HL-60/S4 treated with phorbol 12-myristate 13-acetate at 8.2 ng/mL for 4 days and 3 days (cell line): ENCODE measurements around the gene FTCD.
"Not testable (repeated sequence)": the region's sequence is repeated elsewhere in the genome, so short reads cannot be mapped to it uniquely, and the experiment has no call there.

Experiments
- in situ Hi-C: fragments of 300-500 bp; cut with MboI; formaldehyde crosslinking; loops from 2 replicates; pipeline ENCODE4 v1.15.0; 2022; ENCODE audit warnings: low sequenced_read_pairs

FTCD gene

DNA sequence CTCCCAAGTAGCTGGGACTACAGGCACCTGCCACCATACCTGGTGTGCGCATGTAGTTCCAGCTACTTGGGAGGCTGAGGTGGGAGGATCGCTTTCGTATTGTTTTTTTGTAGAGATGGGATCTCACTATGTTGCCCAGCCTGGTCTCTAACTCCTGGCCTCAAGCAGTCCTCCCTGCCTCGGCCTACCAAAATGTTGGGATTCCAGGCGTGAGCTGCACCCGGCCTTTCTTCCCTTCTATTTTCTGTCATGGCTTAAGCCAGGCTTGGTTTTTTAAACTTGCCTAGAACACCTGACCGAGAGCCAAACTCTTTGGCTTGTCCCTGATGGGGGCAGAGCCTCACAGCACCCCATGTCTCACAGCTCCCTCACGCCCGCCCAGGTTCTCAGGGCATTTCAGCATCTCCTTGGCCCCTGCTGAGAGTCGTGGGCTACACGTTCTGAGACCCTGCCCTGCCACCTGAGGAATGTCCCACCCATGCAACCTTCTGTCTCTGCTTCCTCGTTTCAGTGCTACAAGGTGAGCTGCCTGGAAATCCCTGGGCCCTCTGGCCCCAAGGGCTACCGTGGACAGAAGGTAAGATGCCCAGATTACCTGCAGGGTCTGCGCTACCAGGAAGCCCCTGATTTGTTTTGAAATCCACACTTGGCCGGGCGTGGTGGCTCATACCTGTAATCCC, 41.7 kb downstream of the FTCD start:
- in situ Hi-C loops, result no loop called here

DNA sequence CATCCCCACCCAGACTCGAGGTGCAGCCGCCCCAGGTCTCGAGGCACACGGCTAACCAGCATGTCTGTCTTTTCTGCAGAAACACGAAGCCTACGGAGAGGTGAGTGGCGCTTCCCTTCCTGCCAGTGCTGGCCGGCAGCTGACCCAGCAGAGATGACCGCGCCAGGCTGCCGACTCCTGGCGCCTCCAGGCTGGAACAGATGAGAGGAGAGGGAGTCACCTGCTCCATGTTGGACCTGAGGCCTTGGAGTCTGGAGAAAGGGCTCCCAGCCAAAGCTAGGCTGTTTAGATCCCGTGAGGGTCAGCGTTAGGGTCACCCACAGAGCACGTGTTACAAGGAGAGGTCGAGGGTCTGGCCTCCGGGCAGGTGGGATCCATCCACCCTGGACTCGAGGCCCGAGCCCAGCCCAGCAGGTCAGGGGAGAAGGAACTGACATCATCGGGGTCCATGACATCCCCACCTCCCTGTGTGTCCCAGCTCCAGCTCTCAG, 42.6 kb downstream of the FTCD start:
- in situ Hi-C loops, result no loop called here

DNA sequence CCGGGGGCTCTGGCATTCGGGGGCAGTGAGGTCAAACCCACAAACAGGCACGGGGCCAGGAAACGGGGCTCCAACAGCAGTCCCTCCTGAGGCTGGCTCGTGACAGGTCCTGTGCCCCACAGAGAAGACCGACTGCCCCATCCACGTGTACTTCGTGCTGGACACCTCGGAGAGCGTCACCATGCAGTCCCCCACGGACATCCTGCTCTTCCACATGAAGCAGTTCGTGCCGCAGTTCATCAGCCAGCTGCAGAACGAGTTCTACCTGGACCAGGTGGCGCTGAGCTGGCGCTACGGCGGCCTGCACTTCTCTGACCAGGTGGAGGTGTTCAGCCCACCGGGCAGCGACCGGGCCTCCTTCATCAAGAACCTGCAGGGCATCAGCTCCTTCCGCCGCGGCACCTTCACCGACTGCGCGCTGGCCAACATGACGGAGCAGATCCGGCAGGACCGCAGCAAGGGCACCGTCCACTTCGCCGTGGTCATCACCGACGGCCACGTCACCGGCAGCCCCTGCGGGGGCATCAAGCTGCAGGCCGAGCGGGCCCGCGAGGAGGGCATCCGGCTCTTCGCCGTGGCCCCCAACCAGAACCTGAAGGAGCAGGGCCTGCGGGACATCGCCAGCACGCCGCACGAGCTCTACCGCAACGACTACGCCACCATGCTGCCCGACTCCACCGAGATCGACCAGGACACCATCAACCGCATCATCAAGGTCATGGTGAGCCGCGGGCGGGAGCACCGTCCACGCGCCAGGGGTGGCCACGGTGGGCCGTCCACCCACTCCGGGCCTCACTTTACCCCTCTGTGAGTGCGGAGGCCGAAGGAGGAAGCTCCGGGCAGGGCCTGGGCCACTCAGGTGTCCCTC, 43.3 kb downstream of the FTCD start:
- in situ Hi-C loops, result no loop called here

DNA sequence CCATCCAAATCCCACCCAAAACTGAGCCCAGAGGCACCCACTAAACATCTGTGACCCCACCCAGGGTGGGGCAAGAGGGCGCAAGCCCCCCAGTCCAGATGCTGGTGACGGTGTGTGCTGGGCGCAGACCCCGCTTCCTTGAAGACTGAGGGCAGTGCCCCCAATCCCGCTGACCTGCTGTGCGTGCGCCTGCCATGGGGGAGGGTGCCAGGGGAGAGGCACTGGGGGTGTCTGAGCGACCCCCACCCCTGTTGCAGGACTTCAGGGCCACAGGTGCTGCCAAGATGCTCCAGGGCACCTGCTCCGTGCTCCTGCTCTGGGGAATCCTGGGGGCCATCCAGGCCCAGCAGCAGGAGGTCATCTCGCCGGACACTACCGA, 44.2 kb downstream of the FTCD start:
- in situ Hi-C loops, result no loop called here

DNA sequence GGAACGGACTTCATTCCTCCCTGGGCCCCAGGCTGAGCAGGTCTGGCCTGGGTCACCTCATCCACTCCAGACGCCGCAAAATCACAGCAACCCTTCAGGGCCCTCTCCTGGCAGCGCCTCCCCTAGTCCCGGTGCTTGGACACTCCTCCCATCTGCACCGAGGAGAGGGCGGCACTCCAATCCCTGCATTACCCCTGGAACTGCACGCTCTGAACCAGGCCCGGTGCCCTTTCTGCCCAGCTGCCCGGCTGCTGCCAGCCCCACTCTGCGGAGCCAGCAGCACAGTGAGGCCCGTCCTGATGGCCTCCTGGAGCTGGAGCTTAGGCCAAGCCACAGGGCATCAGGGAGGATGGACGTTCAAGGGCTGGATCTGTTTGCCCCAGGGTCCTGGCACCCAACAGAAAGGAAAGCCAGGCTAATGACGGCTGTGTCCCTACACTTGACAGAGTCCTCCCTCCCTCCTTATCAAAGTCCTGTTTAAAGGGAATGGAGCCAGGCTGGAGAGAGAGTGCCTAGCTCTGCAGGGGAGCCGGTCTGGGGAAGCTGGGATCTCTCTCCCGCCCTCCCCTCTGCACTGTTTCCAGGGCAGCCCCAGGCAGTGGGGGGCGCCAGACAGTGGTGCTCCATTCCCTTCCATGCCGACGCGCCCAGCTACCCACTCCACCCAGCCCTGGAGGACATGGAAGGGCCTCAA, 44.7 kb downstream of the FTCD start:
- in situ Hi-C loops, result no loop called here

DNA sequence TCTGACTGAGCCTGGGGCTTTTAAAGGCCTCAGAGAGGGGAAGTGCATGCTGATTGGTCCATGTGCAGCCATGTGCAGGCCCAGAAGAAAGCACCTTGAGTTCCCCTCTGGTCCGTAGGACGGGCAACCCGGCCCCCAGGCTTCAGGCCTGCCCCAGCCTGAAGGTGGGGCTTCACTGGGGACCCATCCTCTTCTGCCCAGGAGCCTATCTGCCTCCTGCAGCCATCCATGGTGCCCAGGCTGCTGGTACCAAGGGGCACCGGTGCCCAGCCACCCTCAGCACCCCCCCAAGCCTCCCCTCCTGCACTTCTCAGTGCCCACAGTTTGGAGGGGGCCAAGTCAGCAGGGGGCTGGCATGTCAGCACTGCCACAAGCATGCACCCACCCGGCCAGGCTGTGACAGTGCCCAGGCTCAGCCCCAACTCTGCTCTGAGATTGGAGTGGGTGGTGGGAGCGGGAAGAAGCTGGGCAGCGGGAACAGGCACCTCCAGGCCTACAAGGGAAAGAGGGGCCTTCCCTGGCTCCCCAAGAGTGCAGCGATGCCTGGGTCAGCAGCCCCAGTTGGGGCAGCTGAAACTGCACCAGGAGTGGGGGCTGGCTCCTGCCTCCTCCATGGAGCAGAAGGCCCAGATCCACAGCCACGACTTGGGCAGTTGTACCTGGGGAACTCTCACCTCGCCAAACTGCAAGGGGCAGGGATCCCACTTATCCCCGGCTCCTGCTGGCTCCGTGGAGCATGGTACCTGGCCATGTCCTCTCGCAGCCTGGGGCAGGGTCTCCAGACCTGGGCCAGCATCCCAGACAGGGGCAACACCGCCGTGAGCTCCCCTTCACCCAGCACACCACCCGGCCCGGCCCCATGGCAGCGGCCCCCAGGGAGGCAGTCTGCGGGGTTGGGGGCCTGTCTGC, 45.8 kb downstream of the FTCD start:
- in situ Hi-C loops, result no loop called here

DNA sequence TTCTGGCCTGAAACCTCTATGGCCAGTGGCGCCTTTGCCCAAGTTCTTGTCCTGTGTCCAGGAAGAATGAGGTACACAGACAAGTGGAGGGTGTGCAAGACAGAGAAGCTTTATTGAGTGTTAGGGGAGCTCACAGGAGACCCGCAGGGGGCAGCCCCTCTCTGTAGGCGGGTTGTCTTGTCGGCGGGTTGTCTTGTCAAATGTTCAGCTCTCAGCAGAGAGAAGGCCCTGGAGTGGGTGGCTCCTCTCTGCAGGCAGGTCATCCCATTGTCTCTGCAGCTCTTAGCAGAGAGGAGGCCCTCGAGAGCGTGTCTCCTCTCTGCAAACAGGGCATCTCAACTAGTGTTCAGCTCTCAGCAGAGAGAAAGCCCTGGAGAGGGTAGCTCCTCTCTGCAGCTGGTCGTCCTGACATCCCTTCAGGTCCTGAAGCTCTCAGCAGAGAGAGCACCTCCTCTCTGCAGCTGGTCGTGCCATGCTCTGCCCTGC, 46.5 kb downstream of the FTCD start:
- in situ Hi-C loops, result no loop called here

DNA sequence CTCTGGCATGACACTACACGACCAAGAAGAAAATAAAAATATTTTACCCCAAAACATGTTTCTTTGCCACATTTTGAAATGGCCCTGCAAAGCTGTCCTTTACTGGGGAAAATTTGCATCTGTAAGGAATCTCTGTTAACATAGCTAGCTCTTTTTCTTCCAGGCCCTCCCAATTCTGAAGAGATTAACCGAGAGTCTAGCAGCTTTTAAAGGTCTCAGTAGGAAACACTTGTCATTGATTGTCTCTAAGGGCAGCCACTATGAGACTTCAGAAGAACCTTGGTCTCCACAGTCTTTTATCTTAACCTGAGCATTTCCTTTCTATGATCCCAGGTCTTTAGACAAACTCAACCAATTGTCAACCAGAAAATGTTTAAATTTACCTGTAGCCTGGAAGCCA, 48.0 kb downstream of the FTCD start:
- in situ Hi-C loops, result not testable (repeated sequence)

DNA sequence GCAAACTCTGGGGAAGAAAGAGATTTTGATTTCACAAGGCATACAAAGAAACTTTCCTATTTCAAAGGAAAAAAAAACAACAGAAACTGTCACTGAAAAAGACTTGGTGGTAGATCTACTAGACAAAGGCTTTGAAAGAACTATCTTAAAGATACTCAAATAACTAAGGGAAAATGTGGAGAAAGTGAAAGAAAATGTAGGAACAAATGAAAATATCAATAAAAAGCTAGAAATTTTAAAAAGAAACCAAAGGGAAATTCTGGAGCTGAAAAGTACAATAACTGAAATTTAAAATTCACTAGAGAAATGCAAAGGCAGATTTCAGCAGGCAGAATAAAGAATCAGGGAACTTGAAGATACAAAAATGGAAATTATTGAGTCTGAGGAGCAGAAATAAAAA, 51.3 kb downstream of the FTCD start:
- in situ Hi-C loops, result no loop called here

DNA sequence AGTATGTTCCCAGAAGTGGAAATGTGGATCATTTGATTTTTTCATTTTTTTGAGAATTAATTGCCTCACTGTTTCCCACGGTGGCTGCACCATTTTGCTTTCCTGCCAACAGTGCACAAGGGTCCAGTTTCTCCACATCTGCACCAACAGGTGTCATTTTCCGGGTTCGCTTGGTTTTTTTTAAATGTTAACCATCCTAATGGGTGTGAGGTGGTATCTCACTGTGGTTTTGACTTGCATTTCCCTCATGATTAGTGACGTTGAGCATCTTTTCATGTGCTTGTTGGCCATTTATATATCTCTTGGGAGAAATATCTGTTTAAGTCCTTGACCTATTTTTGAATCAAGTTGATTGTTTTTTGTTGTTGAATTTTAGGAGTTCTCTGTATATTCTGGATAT, 54.5 kb downstream of the FTCD start:
- in situ Hi-C loops, result no loop called here

DNA sequence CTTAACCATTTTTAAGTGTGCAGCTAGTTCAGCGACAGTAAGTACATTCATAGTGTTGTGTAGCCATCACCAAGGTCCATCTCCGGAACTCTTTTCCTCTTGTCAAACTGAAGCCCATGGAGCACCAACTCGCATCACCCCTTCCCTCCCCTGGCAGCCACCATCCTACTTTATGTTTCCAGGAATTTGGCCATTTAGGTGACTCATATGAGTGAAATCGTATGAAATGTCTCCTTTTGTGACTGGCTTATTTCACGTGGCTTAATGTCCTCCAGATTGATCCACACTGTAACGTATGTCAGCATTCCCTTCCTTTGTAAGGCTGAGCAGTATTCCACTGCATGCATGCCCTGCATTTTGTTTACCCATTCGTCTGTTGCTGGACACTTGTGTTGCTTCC, 55.0 kb downstream of the FTCD start:
- in situ Hi-C loops, result no loop called here

DNA sequence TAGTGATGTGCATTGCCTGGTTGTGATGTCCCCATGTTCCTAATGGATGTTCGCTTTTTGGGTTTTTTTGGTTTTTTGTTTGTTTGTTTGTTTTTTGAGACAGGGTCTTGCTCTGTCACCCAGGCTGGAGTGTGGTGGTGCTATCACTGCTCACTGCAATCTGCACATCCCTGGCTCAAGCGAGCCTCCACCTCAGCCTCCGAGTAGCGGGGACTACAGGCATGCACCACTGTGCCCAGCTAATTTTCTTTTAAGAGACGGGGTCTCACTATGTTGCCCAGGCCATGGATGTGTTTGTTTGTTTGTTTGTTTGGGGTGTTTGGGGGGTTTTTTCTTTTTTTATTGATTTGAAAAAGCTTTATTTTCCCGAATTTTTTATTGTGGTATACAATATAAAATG, 55.4 kb downstream of the FTCD start:
- in situ Hi-C loops, result no loop called here

DNA sequence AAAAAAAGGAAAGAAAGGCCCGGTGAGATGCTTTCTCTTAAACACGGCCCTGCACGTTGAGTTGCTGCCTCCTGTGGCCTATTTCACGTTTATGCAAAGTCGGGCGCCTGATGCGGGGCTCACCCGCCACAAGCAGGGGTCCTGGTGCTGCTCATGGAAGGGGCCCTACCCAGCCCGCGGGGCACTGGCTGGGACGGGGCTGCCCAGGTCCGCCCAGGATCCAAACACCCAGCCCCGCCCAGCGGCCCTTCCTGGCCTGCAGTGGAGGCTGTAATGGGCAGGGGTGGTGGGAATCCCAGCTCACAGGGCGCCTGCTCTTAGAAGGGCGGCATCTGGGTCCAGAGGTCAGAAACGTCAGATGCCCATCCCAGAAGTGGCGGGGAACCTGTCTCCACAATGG, 55.9 kb downstream of the FTCD start:
- in situ Hi-C loops, result no loop called here

DNA sequence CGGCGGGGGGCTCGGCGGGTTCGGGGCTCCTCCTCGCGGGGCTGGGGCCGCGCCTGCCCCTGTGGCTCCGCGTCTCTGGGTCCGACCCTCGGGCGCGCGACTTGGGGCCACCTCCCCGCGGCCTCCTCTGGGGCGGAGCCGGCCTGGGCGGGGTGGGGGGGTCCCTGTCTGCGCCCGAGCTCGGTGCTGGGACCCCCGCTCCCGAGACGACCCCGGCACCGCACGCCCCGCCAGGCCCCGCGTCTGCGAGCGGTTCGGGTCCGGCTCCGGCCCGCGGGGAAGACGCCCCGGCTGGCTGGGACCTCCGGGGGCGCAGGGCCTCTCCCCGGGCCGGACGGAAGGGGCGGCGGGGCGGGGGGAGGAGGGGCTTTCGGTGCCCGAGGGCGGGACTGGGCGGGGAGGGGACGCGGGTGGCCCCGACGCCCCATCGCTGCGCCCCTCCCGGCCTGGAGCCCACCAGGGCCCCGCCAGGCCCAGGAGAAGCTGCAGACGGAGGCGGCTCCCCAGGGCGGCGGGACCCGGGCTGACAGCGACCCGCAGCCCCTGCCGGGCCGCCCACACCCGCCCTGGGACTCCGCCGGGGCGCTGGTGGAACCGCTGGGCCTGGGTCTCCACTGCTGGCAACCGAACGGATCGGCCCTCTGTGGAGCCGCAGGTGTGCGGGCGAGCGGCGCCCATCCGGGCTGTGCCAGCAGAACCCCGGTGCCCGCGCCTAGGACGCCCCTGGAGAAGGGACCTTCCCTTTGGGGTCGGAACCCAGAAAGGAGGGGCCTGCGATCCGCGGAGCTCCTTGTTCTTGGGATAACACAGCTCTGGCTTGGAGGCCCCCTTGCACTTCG, 56.9 kb downstream of the FTCD start:
- in situ Hi-C loops, result no loop called here

DNA sequence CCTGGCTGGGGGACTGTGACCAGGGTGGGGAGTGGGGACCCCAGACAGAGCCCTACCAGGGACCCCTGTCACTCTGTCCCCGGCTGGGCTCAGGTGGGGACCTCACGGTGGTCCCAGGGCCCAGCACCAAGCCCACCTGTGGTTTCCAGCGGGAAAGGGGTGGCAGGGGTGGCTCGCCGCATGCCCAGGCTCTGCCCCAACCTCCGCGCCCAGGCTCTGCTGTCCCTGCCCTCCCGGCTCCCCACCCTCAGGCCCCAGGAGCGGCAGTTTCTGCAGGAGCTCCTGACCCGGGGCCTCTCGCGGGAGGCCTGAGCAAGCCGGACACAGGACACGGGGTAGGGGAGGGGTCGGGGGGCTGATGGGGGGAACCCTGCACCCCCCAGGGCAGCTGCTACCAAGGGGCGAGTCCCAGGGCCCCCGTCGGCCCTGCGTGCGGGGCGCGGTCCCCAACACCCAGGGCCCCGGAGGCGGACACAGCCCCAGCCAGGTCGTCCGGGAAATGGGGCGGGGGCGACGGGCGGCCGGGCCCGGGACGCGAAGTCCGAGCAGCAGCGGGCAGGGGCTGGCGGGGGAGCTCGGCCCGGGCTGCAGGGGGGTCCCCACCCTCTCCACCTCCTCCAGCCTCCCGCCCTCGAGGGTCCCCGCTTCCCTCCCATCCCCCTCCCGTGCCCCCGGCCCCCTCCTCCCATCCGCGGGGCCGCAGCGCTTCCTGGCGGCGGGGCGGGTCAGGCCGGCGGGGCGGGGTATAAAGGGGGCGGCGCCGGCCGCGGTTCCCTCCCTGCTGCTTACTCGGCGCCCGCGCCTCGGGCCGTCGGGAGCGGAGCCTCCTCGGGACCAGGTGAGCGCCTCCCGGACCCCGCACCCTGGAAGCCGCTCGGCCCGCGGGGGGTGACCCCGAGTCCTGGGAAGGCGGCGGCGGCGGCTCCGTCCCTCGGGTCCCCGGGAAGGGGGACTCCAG, 57.8 kb downstream of the FTCD start, which contains the start of gene COL6A2:
COL6A2 (plus strand) TSS at position 777 of the 958 bp plus-strand sequence.
- in situ Hi-C loops, result no loop called here

DNA sequence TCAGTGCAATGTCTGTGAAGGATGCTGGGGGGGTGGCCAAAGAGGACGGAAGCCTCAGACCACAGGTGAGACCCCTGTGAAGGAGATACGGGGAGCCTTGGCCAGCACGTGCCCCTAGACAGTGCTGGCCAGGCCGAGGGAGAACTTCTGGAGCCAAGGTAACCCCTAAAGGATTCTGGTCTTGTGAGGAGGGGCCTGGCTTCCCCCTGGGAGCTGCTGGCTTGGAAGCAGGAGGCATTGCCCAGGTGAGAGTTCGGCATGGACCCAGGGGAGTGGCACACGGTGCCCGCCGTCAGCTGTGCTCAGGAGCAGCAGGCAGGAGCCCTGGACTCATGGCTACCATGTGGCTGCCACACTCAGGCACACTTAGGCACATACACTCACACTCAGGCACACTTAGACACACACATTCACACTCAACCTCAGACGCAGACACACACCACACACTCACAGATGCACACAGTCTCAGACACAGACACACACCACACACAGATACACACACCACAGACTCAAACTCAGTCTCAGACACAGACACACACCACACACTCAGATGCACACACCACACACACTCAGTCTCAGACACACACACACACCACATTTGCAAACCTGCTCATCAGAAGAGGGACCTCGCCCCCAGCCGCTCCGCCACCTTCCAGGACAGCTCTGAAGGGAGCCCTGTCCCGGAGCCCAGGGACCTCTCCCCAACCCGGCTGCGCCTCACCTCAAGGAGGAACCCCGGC, 58.6 kb downstream of the FTCD start:
- in situ Hi-C loops, result no loop called here

DNA sequence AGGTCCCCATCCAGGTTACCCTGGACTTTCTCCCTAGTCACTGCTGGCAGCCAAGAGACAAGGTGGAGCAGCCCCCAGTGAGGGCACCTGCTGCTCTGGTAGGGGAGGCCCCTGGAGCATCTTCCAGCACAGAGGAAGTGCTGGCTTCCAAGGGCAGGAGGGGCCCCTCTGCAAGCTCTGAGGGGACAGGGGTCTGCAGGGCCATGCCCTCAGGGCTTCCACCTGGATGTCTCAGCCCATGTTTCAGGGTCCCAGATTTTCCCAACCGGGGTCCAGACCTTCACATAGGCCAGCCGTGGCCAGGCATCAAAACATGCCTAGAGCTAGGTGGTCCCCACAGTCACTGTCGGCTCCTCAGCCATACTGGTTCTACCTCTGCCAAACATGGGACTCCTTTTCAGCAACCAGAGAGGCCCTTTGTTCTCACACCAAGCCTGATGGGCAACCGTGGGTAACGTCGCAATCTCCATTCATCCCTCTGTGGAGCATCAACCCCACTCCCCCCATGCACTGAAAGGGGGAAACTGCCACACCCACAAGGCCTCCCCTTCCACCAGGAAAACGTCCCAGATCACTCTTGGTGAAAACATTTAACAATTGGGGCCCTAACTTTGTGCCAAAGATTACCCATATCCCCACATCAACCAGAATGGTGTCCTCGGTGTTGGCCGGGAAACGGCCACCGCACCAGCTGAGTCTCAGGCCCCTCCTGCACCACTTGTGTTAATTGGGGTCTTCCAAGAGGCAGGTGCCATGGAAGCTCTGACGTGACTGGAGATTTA, 59.4 kb downstream of the FTCD start:
- in situ Hi-C loops, result no loop called here
